WTC11 (cell line): ENCODE data around the gene SYCP2. TPM values are rescaled to one million over a fixed set of nuclear protein-coding genes. Genes with fewer than 3 reads are reported as not detected.

ENCODE experiments used
- ATAC-seq: fragments of 200-7000 bp; cut with Tn5 transposase; 2 replicates; pipeline ENCODE4 v1.10.0; 2021; ENCODE audit warnings: mild to moderate bottlenecking, moderate library complexity
- CTCF ChIA-PET: fragments of 300-600 bp; sonication (Branson Sonifier 250); formaldehyde crosslinking; loops from one replicate; lab custom pipeline; 2021; ENCODE audit warnings: antibody characterized with exemption; lab: Charles Lee
- POLR2A ChIA-PET: fragments of 350-600 bp; sonication (Branson Sonifier 250); formaldehyde crosslinking; loops from one replicate; lab custom pipeline; 2021; ENCODE audit warnings: antibody characterized with exemption; lab: Charles Lee
- DNase-seq: peaks from one replicate; pipeline ENCODE4 v3.0.0; 2021; ENCODE audit warnings: low spot score
- H3K27ac Mint-ChIP-seq: 2 replicates; pipeline ENCODE4 v1.8.0; 2021; ENCODE audit warnings: mixed read lengths
- H3K27me3 Mint-ChIP-seq: 2 replicates; pipeline ENCODE4 v1.8.0; 2021; ENCODE audit warnings: low read depth, mild to moderate bottlenecking, moderate library complexity, mixed read lengths
- H3K36me3 Mint-ChIP-seq: 2 replicates; pipeline ENCODE4 v1.8.0; 2021; ENCODE audit warnings: mixed read lengths
- H3K4me1 Mint-ChIP-seq: 2 replicates; pipeline ENCODE4 v1.8.0; 2022; ENCODE audit warnings: mixed read lengths
- H3K4me3 Mint-ChIP-seq: 2 replicates; pipeline ENCODE4 v1.8.0; 2021; ENCODE audit warnings: mild to moderate bottlenecking, moderate library complexity, mixed read lengths
- H3K9me3 Mint-ChIP-seq: 2 replicates; pipeline ENCODE4 v1.8.0; 2021; ENCODE audit warnings: mixed read lengths
- ARID4B ChIP-seq: sonication (generic); formaldehyde crosslinking; IDR thresholded peaks from 2 replicates; pipeline ENCODE4 v1.8.0; 2023; ENCODE audit warnings: missing genetic modification reagents, mild to moderate bottlenecking, borderline replicate concordance
- CDX4 ChIP-seq: fragments of 250-450 bp; sonication (Bioruptor Pico); IDR thresholded peaks from 2 replicates; pipeline ENCODE4 v1.9.0; 2021; ENCODE audit warnings: moderate library complexity, mild to moderate bottlenecking, inconsistent platforms, borderline replicate concordance
- CREB1 ChIP-seq: sonication (generic); formaldehyde crosslinking; IDR thresholded peaks from 2 replicates; pipeline ENCODE4 v1.8.0; 2023; ENCODE audit warnings: mild to moderate bottlenecking, missing genetic modification reagents
- CREM ChIP-seq: sonication (generic); formaldehyde crosslinking; IDR thresholded peaks from 2 replicates; pipeline ENCODE4 v1.8.1; 2022; ENCODE audit warnings: mild to moderate bottlenecking, missing genetic modification reagents, moderate library complexity
- E2F4 ChIP-seq: sonication (generic); formaldehyde crosslinking; IDR thresholded peaks from 2 replicates; pipeline ENCODE4 v1.8.1; 2022; ENCODE audit warnings: low read depth, mild to moderate bottlenecking, moderate library complexity, missing genetic modification reagents, borderline replicate concordance
- FOXJ3 ChIP-seq: sonication (generic); formaldehyde crosslinking; IDR thresholded peaks from 2 replicates; pipeline ENCODE4 v1.9.0; 2021; ENCODE audit warnings: missing genetic modification reagents, mild to moderate bottlenecking, borderline replicate concordance
- FOXK1 ChIP-seq: sonication (generic); formaldehyde crosslinking; IDR thresholded peaks from 2 replicates; pipeline ENCODE4 v1.8.0; 2022; ENCODE audit warnings: mild to moderate bottlenecking, moderate library complexity, missing genetic modification reagents
- FOXP1 ChIP-seq: sonication (generic); formaldehyde crosslinking; IDR thresholded peaks from 2 replicates; pipeline ENCODE4 v1.8.0; 2022; ENCODE audit warnings: missing genetic modification reagents, mild to moderate bottlenecking, moderate library complexity, borderline replicate concordance
- GABPB1 ChIP-seq: sonication (generic); formaldehyde crosslinking; IDR thresholded peaks from 2 replicates; pipeline ENCODE4 v1.8.1; 2023; ENCODE audit warnings: mild to moderate bottlenecking, missing genetic modification reagents
- HMGXB4 ChIP-seq: sonication (generic); formaldehyde crosslinking; IDR thresholded peaks from 2 replicates; pipeline ENCODE4 v1.8.1; 2023; ENCODE audit warnings: mild to moderate bottlenecking, moderate library complexity, missing genetic modification reagents
- JUN ChIP-seq: sonication (generic); formaldehyde crosslinking; IDR thresholded peaks from 2 replicates; pipeline ENCODE4 v1.8.0; 2023; ENCODE audit warnings: mild to moderate bottlenecking, missing genetic modification reagents
- NR2C2 ChIP-seq: sonication (generic); formaldehyde crosslinking; IDR thresholded peaks from 2 replicates; pipeline ENCODE4 v1.8.0; 2022; ENCODE audit warnings: mild to moderate bottlenecking, missing genetic modification reagents
- SOX15 ChIP-seq: fragments of 250-450 bp; sonication (Bioruptor Pico); IDR thresholded peaks from 2 replicates; pipeline ENCODE4 v1.9.0; 2021; ENCODE audit warnings: mild to moderate bottlenecking
- SP1 ChIP-seq: sonication (generic); formaldehyde crosslinking; conservative IDR thresholded peaks from 2 replicates; pipeline ENCODE4 v1.8.1; 2022; ENCODE audit warnings: missing genetic modification reagents
- ZBTB43 ChIP-seq: sonication (generic); formaldehyde crosslinking; IDR thresholded peaks from 2 replicates; pipeline ENCODE4 v1.8.1; 2023; ENCODE audit warnings: mild to moderate bottlenecking, missing genetic modification reagents
- ZNF219 ChIP-seq: sonication (generic); formaldehyde crosslinking; IDR thresholded peaks from 2 replicates; pipeline ENCODE4 v1.8.0; 2023; ENCODE audit warnings: missing genetic modification reagents, mild to moderate bottlenecking, borderline replicate concordance
- ZNF317 ChIP-seq: sonication (generic); formaldehyde crosslinking; IDR thresholded peaks from 2 replicates; pipeline ENCODE4 v1.8.1; 2023; ENCODE audit warnings: low read depth, mild to moderate bottlenecking, moderate library complexity, missing genetic modification reagents, borderline replicate concordance
- ZNF416 ChIP-seq: fragments of 250-450 bp; sonication (Bioruptor Pico); IDR thresholded peaks from 2 replicates; pipeline ENCODE4 v1.9.0; 2021; ENCODE audit warnings: mild to moderate bottlenecking, inconsistent platforms
- total RNA-seq: library from RNA; stranded (reverse); gene quantifications from 3 replicates; pipeline ENCODE4 v1.2.3, GENCODE V29; 2021
- TF ChIP-seq, protein P1 (sequence below): sonication (generic); formaldehyde crosslinking; conservative IDR thresholded peaks from 2 replicates; pipeline ENCODE4 v1.8.1; 2023; ENCODE audit warnings: mild to moderate bottlenecking, low read depth, missing genetic modification reagents, moderate library complexity

Gene SYCP2
- total RNA-seq, 1 experiment from 2014 or later, result 0.31 TPM

DNA sequence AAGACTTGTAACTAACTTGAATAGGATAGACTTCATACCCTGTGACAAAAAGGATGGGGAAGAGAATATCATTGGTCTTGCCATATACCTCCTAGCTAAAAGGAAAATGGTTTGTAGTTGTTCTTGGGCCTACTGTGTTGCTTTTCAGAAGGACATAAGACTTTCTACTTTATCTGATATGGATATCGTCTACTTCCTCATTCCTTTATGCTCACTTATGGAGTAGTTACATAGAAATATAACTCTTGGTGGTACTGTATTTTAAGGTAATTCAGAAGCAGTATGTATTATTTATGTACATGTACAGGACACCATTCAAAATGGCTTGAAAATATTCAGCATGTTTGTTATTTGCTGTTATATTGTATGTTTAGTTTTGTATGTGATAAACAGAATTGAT, 14.8 kb upstream of the SYCP2 start (continued):
- TF ChIP-seq E2F4 (CRISPR knock-in tag) (no peak), FOXP1 (CRISPR knock-in tag) (no peak), NR2C2 (no peak)

GRCh38 chr20:59947376-59947775, 13.9 kb upstream of the SYCP2 start:
- no peak for ATAC-seq
- no peak for TF ChIP-seq ARID4B (CRISPR knock-in tag)
- TF ChIP-seq CDX4 (CRISPR knock-in tag), result no peak
- TF ChIP-seq CREM, result no peak
- TF ChIP-seq JUN (CRISPR knock-in tag), result no peak
- no peak for TF ChIP-seq ZNF219 (CRISPR knock-in tag)
- no peak for TF ChIP-seq ZNF317 (CRISPR knock-in tag)
- TF ChIP-seq ZNF416, result no peak
- H3K27ac Mint-ChIP-seq, result no peak overlapping the region
- no peak for DNase-seq
- no peak overlapping the region for H3K4me3 Mint-ChIP-seq
- no peaks in the 10 kb centered on the region for H3K27me3 Mint-ChIP-seq
- H3K4me1 Mint-ChIP-seq, result peaks cover 9% of the 10 kb centered on the region
- peaks cover 8% of the 10 kb centered on the region for H3K36me3 Mint-ChIP-seq
- no peaks in the 10 kb centered on the region for H3K9me3 Mint-ChIP-seq
- ChIA-PET POLR2A (no interaction called here), CTCF (interaction anchor here (1.2 to 3.7 kb wide), 3 partner anchors 13 to 102 kb away, joined by 3 to 37 read pairs (median 4); partner anchors contain the start of gene SYCP2)

DNA sequence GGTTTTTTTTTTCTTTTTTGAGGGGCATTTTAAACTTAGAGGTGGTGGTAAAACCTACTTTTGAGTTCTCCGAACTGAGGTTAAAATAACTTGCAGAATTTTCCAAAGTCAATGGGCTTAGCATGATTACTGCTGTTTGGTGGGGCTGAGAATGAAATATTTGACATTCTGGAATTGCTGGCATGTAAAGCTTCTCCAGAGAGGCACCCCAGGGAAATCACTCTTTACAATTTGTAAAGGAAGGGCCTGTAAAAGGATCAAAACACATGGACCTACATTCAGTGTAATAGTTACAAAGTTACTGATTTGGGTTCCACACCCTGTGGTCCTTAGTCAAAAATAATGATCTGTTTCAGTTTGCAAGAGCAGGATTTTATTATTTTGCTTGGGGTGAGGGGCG, 12.3 kb upstream of the SYCP2 start:
- Mint-ChIP-seq H3K4me3 (no peak overlapping the region), H3K9me3 (no peaks in the 10 kb centered on the region), H3K4me1 (peaks cover 16% of the 10 kb centered on the region), H3K27me3 (no peaks in the 10 kb centered on the region), H3K36me3 (peaks cover 8% of the 10 kb centered on the region), H3K27ac (peak overlapping the region; percentile 33; the same call in 1 of the 2 replicates)
- POLR2A ChIA-PET, result no interaction called here
- peak; percentile 43; the same call in 1 of the 2 replicates for ATAC-seq
- no peak for DNase-seq
- CTCF ChIA-PET, result interaction anchor here (0.8 to 3.7 kb wide), 3 partner anchors 9 to 111 kb away, joined by 5 to 37 read pairs (median 12); partner anchors contain the start of gene SYCP2
- TF ChIP-seq JUN (CRISPR knock-in tag), result no peak
- TF ChIP-seq FOXJ3 (CRISPR knock-in tag), result no peak
- no peak for TF ChIP-seq FOXK1 (CRISPR knock-in tag)
- no peak for TF ChIP-seq SP1
- no peak for TF ChIP-seq GABPB1 (CRISPR knock-in tag)
- no peak for TF ChIP-seq CREM
- no peak for TF ChIP-seq HMGXB4 (CRISPR knock-in tag)
- TF ChIP-seq, protein P1, sequence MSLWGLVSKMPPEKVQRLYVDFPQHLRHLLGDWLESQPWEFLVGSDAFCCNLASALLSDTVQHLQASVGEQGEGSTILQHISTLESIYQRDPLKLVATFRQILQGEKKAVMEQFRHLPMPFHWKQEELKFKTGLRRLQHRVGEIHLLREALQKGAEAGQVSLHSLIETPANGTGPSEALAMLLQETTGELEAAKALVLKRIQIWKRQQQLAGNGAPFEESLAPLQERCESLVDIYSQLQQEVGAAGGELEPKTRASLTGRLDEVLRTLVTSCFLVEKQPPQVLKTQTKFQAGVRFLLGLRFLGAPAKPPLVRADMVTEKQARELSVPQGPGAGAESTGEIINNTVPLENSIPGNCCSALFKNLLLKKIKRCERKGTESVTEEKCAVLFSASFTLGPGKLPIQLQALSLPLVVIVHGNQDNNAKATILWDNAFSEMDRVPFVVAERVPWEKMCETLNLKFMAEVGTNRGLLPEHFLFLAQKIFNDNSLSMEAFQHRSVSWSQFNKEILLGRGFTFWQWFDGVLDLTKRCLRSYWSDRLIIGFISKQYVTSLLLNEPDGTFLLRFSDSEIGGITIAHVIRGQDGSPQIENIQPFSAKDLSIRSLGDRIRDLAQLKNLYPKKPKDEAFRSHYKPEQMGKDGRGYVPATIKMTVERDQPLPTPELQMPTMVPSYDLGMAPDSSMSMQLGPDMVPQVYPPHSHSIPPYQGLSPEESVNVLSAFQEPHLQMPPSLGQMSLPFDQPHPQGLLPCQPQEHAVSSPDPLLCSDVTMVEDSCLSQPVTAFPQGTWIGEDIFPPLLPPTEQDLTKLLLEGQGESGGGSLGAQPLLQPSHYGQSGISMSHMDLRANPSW (CRISPR knock-in tag), result no peak
- no peak for TF ChIP-seq CREB1 (CRISPR knock-in tag)
- TF ChIP-seq SOX15 (CRISPR knock-in tag), result no peak
- no peak for TF ChIP-seq ZNF416
- TF ChIP-seq ZBTB43 (CRISPR knock-in tag), result no peak
